ENCODE measurements around the gene NEDD9.

NEDD9 gene

GRCh38 chr6:11262242-11262641 lies 29.8 kb upstream of the NEDD9 start:
- DNase-seq (ENCODE audit: low read depth in 1 of 2, low spot score in 1 of 2): no peak

- no peak for DNase-seq (ENCODE audit: low read depth in 1 of 2, low spot score in 1 of 2)
Observed at GRCh38 chr6:11260249-11261038, 28.0 kb upstream of the NEDD9 start.

- DNase-seq (ENCODE audit: low read depth in 1 of 2, low spot score in 1 of 2): no peak
Observed at GRCh38 chr6:11258260-11259237, 26.1 kb upstream of the NEDD9 start.

- DNase-seq (ENCODE audit: low read depth in 1 of 2, low spot score in 1 of 2): no peak
Observed at GRCh38 chr6:11255610-11256009, 23.1 kb upstream of the NEDD9 start.

- DNase-seq (ENCODE audit: low read depth in 1 of 2, low spot score in 1 of 2): no peak
Observed at GRCh38 chr6:11253594-11253993, 21.1 kb upstream of the NEDD9 start.

GRCh38 chr6:11251553-11252360 lies 19.3 kb upstream of the NEDD9 start:
- no peak for DNase-seq (ENCODE audit: low read depth in 1 of 2, low spot score in 1 of 2)

- no peak for DNase-seq (ENCODE audit: low read depth in 1 of 2, low spot score in 1 of 2)
Observed at GRCh38 chr6:11250108-11250507, 17.6 kb upstream of the NEDD9 start.

GRCh38 chr6:11248974-11249761 lies 16.7 kb upstream of the NEDD9 start:
- DNase-seq (ENCODE audit: low read depth in 1 of 2, low spot score in 1 of 2): no peak

- DNase-seq (ENCODE audit: low read depth in 1 of 2, low spot score in 1 of 2): no peak
Observed at GRCh38 chr6:11246722-11247121, 14.3 kb upstream of the NEDD9 start.

GRCh38 chr6:11245381-11246256 lies 13.2 kb upstream of the NEDD9 start:
- DNase-seq (ENCODE audit: low read depth in 1 of 2, low spot score in 1 of 2): no peak

- no peak for DNase-seq (ENCODE audit: low read depth in 1 of 2, low spot score in 1 of 2)
Observed at GRCh38 chr6:11244387-11245126, 12.1 kb upstream of the NEDD9 start.

GRCh38 chr6:11243861-11244260 lies 11.4 kb upstream of the NEDD9 start:
- no peak for DNase-seq (ENCODE audit: low read depth in 1 of 2, low spot score in 1 of 2)

- no peak for DNase-seq (ENCODE audit: low read depth in 1 of 2, low spot score in 1 of 2)
Observed at GRCh38 chr6:11242711-11243110, 10.2 kb upstream of the NEDD9 start.

GRCh38 chr6:11241793-11242201 lies 9.3 kb upstream of the NEDD9 start:
- no peak for DNase-seq (ENCODE audit: low read depth in 1 of 2, low spot score in 1 of 2)

GRCh38 chr6:11241154-11241792 lies 8.8 kb upstream of the NEDD9 start:
- no peak for DNase-seq (ENCODE audit: low read depth in 1 of 2, low spot score in 1 of 2)

GRCh38 chr6:11237956-11238355 lies 5.5 kb upstream of the NEDD9 start:
- no peak for DNase-seq (ENCODE audit: low read depth in 1 of 2, low spot score in 1 of 2)

GRCh38 chr6:11237428-11237827 lies 5.0 kb upstream of the NEDD9 start:
- no peak for DNase-seq (ENCODE audit: low read depth in 1 of 2, low spot score in 1 of 2)

- no peak for DNase-seq (ENCODE audit: low read depth in 1 of 2, low spot score in 1 of 2)
Observed at GRCh38 chr6:11236915-11237314, 4.4 kb upstream of the NEDD9 start.
